Kidney (tissue), 14 donors: ENCODE measurements around the gene CAMK4. TPM values are rescaled to one million over a fixed set of nuclear protein-coding genes. Genes with fewer than 3 reads are reported as not detected.

Source experiments
- DNase-seq, 5 donors: peaks; one replicate each; pipeline ENCODE4 v3.0.0-alpha.2; 2013 to 2020
- FAIRE-seq: peaks from 2 replicates; lab custom pipeline; 2012; peaks lifted over from hg19 to GRCh38; lab: Jason Lieb, UNC
- H3K27ac ChIP-seq, 2 donors: one replicate each; pipeline ENCODE4 v1.7.0; 2013; ENCODE audit warnings: low read depth in 2 of 2, low read length in 2 of 2, inconsistent platforms in 1 of 2
- H3K27me3 ChIP-seq: one replicate; pipeline ENCODE4 v1.7.1; 2013; ENCODE audit warnings: low read length, inconsistent platforms; ENCODE audit not compliant: control insufficient read depth, insufficient read depth
- H3K36me3 ChIP-seq, 3 donors: one replicate each; pipeline versions ENCODE4 v1.7.0 to v1.7.1; 2013; ENCODE audit warnings: low read length in 3 of 3, control low read depth in 1 of 3, inconsistent platforms in 1 of 3; ENCODE audit not compliant: insufficient read depth in 3 of 3, control insufficient read depth in 2 of 3
- H3K4me1 ChIP-seq, 3 donors: one replicate each; pipeline versions ENCODE4 v1.7.0 to v1.7.1; 2013; ENCODE audit warnings: low read length in 3 of 3, inconsistent platforms in 1 of 3, low read depth in 1 of 3; ENCODE audit not compliant: control insufficient read depth in 2 of 3, insufficient read depth in 2 of 3
- H3K4me3 ChIP-seq, 3 donors: one replicate each; pipeline versions ENCODE4 v1.7.0 to v1.8.1; 2013; ENCODE audit warnings: low read length in 3 of 3, control low read depth in 1 of 3, inconsistent platforms in 1 of 3
- H3K9ac ChIP-seq, 3 donors: one replicate each; pipeline versions ENCODE4 v1.7.0 to v1.7.1; 2013; ENCODE audit warnings: low read length in 3 of 3, control low read depth in 1 of 3, inconsistent platforms in 1 of 3
- H3K9me3 ChIP-seq, 3 donors: one replicate each; pipeline versions ENCODE4 v1.7.0 to v1.7.1; 2013; ENCODE audit warnings: low read length in 3 of 3, control low read depth in 1 of 3, inconsistent platforms in 1 of 3; ENCODE audit not compliant: control insufficient read depth in 2 of 3, insufficient read depth in 1 of 3
- intact Hi-C: fragments of 100-400 bp; cut with DNase I; formaldehyde crosslinking; loops from one replicate; pipeline ENCODE4 v1.11.1; 2022
- polyA plus RNA-seq: library from polyadenylated mRNA; stranded (reverse); fragments of 350-450 nt; fragmentation: Illumina TruSeq; extraction: RNeasy Lipid Tissue Mini Kit (QIAGEN cat#74804); gene quantifications from one replicate; pipeline ENCODE4 v1.2.3, GENCODE V29; 2014; ENCODE audit warnings: low read depth, low replicate concordance; ENCODE audit not compliant: insufficient read depth
- total RNA-seq: library from RNA; stranded (reverse); fragmentation: NEBNext Ultra II Directional; extraction: Animal tissue kit (Norgen Biotek cat#: 25700); gene quantifications from one replicate; pipeline ENCODE4 v1.2.1, GENCODE V29; 2021
- TF ChIP-seq, protein P1 (sequence below): IDR thresholded peaks from 3 replicates; pipeline ENCODE4 v1.5.1; 2012; ENCODE audit warnings: mild to moderate bottlenecking, moderate library complexity, borderline replicate concordance; ENCODE audit not compliant: insufficient read depth; ENCODE audit errors: extremely low read depth
- donor health status: control.
- donor health status: control.
- donor health status: control.
- donor health status: control.
- donor health status: control.
- donor health status: DM: yes; HTN: yes; CAD: no.
- donor health status: Normal renal cell carcinoma (clear cell type).

CAMK4 gene
- total and polyA plus RNA-seq, 2 donors from 2014 or later: 0.37 to 4.7 TPM

DNA sequence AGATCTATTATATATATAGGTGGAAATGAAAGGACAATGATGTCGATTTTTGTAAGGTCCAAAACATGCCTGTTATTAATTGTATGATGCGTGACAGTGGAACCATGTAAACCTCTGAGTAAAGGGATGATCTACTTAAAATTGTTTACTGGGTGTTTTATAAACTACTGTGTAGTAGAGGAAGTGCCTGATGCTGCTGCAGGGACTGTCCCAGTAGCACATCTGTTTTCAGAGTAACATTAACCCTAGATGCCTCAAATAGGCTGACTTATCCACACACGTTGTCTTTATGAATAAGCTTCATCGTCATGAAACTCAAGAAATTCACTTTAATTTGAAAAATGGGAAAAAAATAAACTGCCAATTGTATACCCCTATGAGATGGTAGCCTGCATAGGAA lies 1.7 kb downstream of the CAMK4 start:
- Histone ChIP-seq H3K27ac (no peak overlapping the region), H3K4me1 (peaks cover 0 to 7% (median 0%) of the 10 kb centered on the region in 3 donors), H3K9ac (no peak overlapping the region), H3K9me3 (no peaks in the 10 kb centered on the region), H3K36me3 (no peaks in the 10 kb centered on the region), H3K4me3 (no peak overlapping the region), H3K27me3 (no peaks in the 10 kb centered on the region)
- FAIRE-seq: no peak
- intact Hi-C loops: no loop called here
- DNase-seq: no peak
- TF ChIP-seq, protein P1, sequence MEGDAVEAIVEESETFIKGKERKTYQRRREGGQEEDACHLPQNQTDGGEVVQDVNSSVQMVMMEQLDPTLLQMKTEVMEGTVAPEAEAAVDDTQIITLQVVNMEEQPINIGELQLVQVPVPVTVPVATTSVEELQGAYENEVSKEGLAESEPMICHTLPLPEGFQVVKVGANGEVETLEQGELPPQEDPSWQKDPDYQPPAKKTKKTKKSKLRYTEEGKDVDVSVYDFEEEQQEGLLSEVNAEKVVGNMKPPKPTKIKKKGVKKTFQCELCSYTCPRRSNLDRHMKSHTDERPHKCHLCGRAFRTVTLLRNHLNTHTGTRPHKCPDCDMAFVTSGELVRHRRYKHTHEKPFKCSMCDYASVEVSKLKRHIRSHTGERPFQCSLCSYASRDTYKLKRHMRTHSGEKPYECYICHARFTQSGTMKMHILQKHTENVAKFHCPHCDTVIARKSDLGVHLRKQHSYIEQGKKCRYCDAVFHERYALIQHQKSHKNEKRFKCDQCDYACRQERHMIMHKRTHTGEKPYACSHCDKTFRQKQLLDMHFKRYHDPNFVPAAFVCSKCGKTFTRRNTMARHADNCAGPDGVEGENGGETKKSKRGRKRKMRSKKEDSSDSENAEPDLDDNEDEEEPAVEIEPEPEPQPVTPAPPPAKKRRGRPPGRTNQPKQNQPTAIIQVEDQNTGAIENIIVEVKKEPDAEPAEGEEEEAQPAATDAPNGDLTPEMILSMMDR: no peak

DNA sequence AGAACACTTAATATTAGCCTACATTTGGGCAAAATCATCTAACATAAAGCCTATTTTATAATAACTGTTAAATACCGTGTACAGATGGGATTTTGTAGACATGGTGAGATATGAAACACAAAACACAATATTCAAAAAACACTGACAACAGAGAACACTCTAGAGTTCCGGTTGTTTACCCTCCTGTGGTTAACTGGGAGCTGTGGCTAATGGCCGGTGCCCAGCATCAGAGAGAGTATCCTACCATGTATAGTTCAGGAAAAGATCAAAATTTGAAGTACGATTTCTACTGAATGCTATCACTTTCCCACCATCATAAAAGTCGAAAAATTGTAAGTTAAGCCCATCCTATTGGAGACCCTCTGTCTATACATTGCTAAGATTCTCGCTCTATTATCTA lies 2.4 kb downstream of the CAMK4 start:
- intact Hi-C loops: no loop called here
- TF ChIP-seq, protein P1: no peak
- no peak overlapping the region for H3K4me3 ChIP-seq
- H3K9me3 ChIP-seq: no peaks in the 10 kb centered on the region
- no peak for FAIRE-seq
- DNase-seq: no peak
- no peak overlapping the region for H3K27ac ChIP-seq
- no peaks in the 10 kb centered on the region for H3K27me3 ChIP-seq
- no peaks in the 10 kb centered on the region for H3K36me3 ChIP-seq
- H3K4me1 ChIP-seq: peaks cover 0 to 7% (median 0%) of the 10 kb centered on the region in 3 donors
- H3K9ac ChIP-seq: no peak overlapping the region

DNA sequence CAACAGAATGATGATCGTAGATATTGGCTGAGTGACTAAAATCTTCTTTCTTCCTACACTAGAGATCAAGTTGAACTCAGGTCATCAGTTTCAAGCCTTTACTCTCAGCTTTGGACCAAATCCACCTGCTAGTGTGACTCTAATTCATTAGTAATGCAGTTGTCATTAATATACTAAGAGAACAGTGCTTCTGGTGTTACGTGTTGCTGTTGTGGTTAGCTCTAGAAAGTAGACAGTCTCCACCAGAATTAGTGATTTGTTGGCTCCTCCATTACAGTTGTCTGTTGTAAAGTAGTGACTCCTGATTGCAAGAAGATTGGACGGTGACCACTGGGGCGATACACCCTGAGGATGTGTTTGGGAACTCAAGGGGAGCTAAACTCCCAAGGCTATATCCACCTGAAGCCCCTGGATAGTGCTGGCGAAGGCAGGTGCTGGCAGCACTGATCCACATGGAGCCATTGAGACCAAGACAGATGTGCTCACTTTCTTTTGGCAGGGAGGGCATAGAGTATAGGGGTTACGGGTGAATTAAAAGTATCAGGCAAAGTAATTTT lies 3.1 kb downstream of the CAMK4 start:
- Histone ChIP-seq H3K27ac (no peak overlapping the region), H3K4me1 (peaks cover 0 to 7% (median 0%) of the 10 kb centered on the region in 3 donors), H3K9me3 (no peaks in the 10 kb centered on the region), H3K36me3 (no peaks in the 10 kb centered on the region), H3K4me3 (no peak overlapping the region), H3K9ac (no peak overlapping the region), H3K27me3 (no peaks in the 10 kb centered on the region)
- DNase-seq (no peak), FAIRE-seq (no peak)
- intact Hi-C loops: no loop called here
- TF ChIP-seq, protein P1: no peak

DNA sequence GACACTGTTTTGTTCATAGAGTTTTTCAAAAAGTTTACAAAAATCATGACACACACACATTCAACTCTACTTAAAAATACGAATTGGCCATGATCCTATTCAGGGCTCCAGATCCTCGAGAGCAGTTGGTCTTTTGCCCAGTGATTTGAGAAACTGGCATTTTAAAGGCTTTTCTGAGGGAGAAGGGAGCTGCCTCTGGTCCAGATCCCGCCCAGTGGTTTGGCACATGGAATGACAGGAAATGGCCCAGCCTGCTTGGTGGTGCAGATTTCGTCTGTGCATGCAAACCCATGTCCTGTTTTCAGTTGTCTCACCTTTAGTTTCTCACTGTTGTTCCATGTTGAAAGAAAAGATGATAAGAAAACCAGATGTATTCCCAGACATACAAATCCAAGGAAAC lies 3.6 kb downstream of the CAMK4 start:
- no peak overlapping the region for H3K9ac ChIP-seq
- no peak overlapping the region for H3K27ac ChIP-seq
- peak in 1 of 5 donors; percentile 2 for DNase-seq
- peaks cover 0 to 7% (median 0%) of the 10 kb centered on the region in 3 donors for H3K4me1 ChIP-seq
- H3K36me3 ChIP-seq: no peaks in the 10 kb centered on the region
- TF ChIP-seq, protein P1: no peak
- intact Hi-C loops: no loop called here
- no peaks in the 10 kb centered on the region for H3K9me3 ChIP-seq
- H3K27me3 ChIP-seq: no peaks in the 10 kb centered on the region
- H3K4me3 ChIP-seq: no peak overlapping the region
- no peak for FAIRE-seq
